Neural cell (in vitro differentiated cells): Measurements from ENCODE around the gene GSX2. TPM values are rescaled to one million over a fixed set of nuclear protein-coding genes. Genes with fewer than 3 reads are reported as not detected.

Experiments
- H2AFZ ChIP-seq: fragments of 200-600, 300-800 bp; sonication (generic), shearing (Covaris generic); 2 replicates; pipeline ENCODE4 v1.6.0; 2014; ENCODE audit warnings: low read depth, mild to moderate bottlenecking, antibody characterized with exemption, low read length, moderate library complexity
- H3F3A ChIP-seq: fragments of 200-600 bp; shearing (Covaris generic); 2 replicates; pipeline ENCODE4 v1.6.1; 2016; ENCODE audit warnings: mild to moderate bottlenecking, moderate library complexity, mixed read lengths, antibody characterized with exemption, low read length; ENCODE audit not compliant: insufficient read depth, poor library complexity, severe bottlenecking
- H3K27ac ChIP-seq: fragments of 200-600, 300-800 bp; sonication (generic), shearing (Covaris generic); 2 replicates; pipeline ENCODE4 v1.5.1; 2014; ENCODE audit warnings: mild to moderate bottlenecking, low read length, moderate library complexity
- H3K27me3 ChIP-seq: fragments of 300-800, 200-600 bp; sonication (generic), shearing (Covaris generic); 2 replicates; pipeline ENCODE4 v1.6.0; 2014; ENCODE audit warnings: mild to moderate bottlenecking, low read depth, low read length, moderate library complexity; ENCODE audit not compliant: insufficient read depth
- H3K36me3 ChIP-seq: fragments of 300-800, 200-600 bp; sonication (generic), shearing (Covaris generic); 2 replicates; pipeline ENCODE4 v1.5.1; 2014; ENCODE audit warnings: mild to moderate bottlenecking, antibody characterized with exemption, low read length, moderate library complexity; ENCODE audit not compliant: insufficient read depth
- H3K4me2 ChIP-seq: fragments of 300-800, 200-600 bp; sonication (generic), shearing (Covaris generic); 2 replicates; pipeline ENCODE4 v1.6.0; 2014; ENCODE audit warnings: mild to moderate bottlenecking, low read length
- H3K4me3 ChIP-seq: fragments of 300-800, 200-600 bp; sonication (generic), shearing (Covaris generic); 2 replicates; pipeline ENCODE4 v1.5.1; 2014; ENCODE audit warnings: mild to moderate bottlenecking, low read length, moderate library complexity
- H3K79me2 ChIP-seq: fragments of 200-600 bp; shearing (Covaris generic); replicated peaks from 2 replicates; pipeline ENCODE4 v1.6.0; 2014; ENCODE audit warnings: mild to moderate bottlenecking, low read length, moderate library complexity; ENCODE audit not compliant: insufficient read depth
- H3K9ac ChIP-seq: fragments of 300-800, 200-600 bp; sonication (generic), shearing (Covaris generic); 2 replicates; pipeline ENCODE4 v1.6.1; 2016; ENCODE audit warnings: mild to moderate bottlenecking, low read length, mixed read lengths
- H3K9me2 ChIP-seq: fragments of 200-600 bp; shearing (Covaris generic); 2 replicates; pipeline ENCODE4 v1.6.1; 2016; ENCODE audit warnings: mild to moderate bottlenecking, low read length, mixed read lengths; ENCODE audit not compliant: insufficient read depth
- H3K9me3 ChIP-seq: fragments of 200-600, 300-800 bp; sonication (generic), shearing (Covaris generic); 2 replicates; pipeline ENCODE4 v1.6.1; 2016; ENCODE audit warnings: mild to moderate bottlenecking, mixed run types, low read length, moderate library complexity, mixed read lengths
- H4K20me1 ChIP-seq: fragments of 200-600 bp; shearing (Covaris generic); 2 replicates; pipeline ENCODE4 v1.6.1; 2016; ENCODE audit warnings: mild to moderate bottlenecking, mixed run types; ENCODE audit not compliant: insufficient read depth
- CTCF ChIP-seq: fragments of 450-650 bp; IDR thresholded peaks from 2 replicates; pipeline ENCODE4 v1.5.1; 2014; ENCODE audit warnings: antibody characterized with exemption, mild to moderate bottlenecking, moderate library complexity; ENCODE audit not compliant: poor library complexity, severe bottlenecking
- EP300 ChIP-seq: fragments of 450-650 bp; conservative IDR thresholded peaks from 2 replicates; pipeline ENCODE4 v1.6.1; 2014; ENCODE audit warnings: antibody characterized with exemption, mild to moderate bottlenecking, moderate library complexity; ENCODE audit not compliant: poor library complexity, severe bottlenecking
- EZH2 ChIP-seq: fragments of 200-600, 300-800 bp; shearing (Covaris generic), sonication (generic); IDR thresholded peaks from 2 replicates; pipeline ENCODE4 v1.6.1; 2014; ENCODE audit warnings: antibody characterized with exemption, low read length, borderline replicate concordance, mild to moderate bottlenecking; ENCODE audit not compliant: insufficient read depth, poor library complexity, severe bottlenecking
- MXI1 ChIP-seq: fragments of 450-650 bp; conservative IDR thresholded peaks from 2 replicates; pipeline ENCODE4 v1.6.1; 2014; ENCODE audit warnings: antibody characterized with exemption, mild to moderate bottlenecking; ENCODE audit not compliant: poor library complexity, severe bottlenecking
- POLR2AphosphoS5 ChIP-seq: IDR thresholded peaks from 2 replicates; pipeline ENCODE4 v1.6.1; 2012
- RAD21 ChIP-seq: fragments of 450-650 bp; conservative IDR thresholded peaks from 2 replicates; pipeline ENCODE4 v1.6.1; 2014; ENCODE audit warnings: antibody characterized with exemption, mild to moderate bottlenecking, moderate library complexity
- SMC3 ChIP-seq: fragments of 450-650 bp; conservative IDR thresholded peaks from 2 replicates; pipeline ENCODE4 v1.6.1; 2014; ENCODE audit warnings: antibody characterized with exemption, mild to moderate bottlenecking, moderate library complexity; ENCODE audit not compliant: poor library complexity
- TAF1 ChIP-seq: IDR thresholded peaks from 2 replicates; pipeline ENCODE4 v1.6.1; 2012; ENCODE audit warnings: low read depth
- polyA plus RNA-seq: library from polyadenylated mRNA; depleted of rRNA; stranded (reverse); fragments of >200 nt; gene quantifications from 2 replicates; pipeline ENCODE4 v1.2.3, GENCODE V29; 2014
- TF ChIP-seq, protein P1 (sequence below): IDR thresholded peaks from 2 replicates; pipeline ENCODE4 v1.6.1; 2012; ENCODE audit warnings: borderline replicate concordance

Gene GSX2
- polyA plus RNA-seq, 1 donor from 2014 or later = 0.87 TPM

- Histone ChIP-seq H2AFZ (no peak overlapping the region), H3K9me2 (no peaks in the 10 kb centered on the region), H3K27ac (no peak overlapping the region), H3K4me3 (no peak overlapping the region), H3K79me2 (peaks cover 15% of the 10 kb centered on the region), H3K4me2 (no peak overlapping the region), H3K9ac (no peak overlapping the region), H4K20me1 (no peaks in the 10 kb centered on the region), H3K36me3 (no peaks in the 10 kb centered on the region), H3F3A (peaks cover 4% of the 10 kb centered on the region), H3K27me3 (peaks cover 99% of the 10 kb centered on the region), H3K9me3 (no peaks in the 10 kb centered on the region)
- TF ChIP-seq SMC3 (no peak), EP300 (no peak), TAF1 (no peak), CTCF (no peak), EZH2 (no peak), MXI1 (no peak), POLR2AphosphoS5 (no peak), RAD21 (no peak)
- TF ChIP-seq, protein P1, sequence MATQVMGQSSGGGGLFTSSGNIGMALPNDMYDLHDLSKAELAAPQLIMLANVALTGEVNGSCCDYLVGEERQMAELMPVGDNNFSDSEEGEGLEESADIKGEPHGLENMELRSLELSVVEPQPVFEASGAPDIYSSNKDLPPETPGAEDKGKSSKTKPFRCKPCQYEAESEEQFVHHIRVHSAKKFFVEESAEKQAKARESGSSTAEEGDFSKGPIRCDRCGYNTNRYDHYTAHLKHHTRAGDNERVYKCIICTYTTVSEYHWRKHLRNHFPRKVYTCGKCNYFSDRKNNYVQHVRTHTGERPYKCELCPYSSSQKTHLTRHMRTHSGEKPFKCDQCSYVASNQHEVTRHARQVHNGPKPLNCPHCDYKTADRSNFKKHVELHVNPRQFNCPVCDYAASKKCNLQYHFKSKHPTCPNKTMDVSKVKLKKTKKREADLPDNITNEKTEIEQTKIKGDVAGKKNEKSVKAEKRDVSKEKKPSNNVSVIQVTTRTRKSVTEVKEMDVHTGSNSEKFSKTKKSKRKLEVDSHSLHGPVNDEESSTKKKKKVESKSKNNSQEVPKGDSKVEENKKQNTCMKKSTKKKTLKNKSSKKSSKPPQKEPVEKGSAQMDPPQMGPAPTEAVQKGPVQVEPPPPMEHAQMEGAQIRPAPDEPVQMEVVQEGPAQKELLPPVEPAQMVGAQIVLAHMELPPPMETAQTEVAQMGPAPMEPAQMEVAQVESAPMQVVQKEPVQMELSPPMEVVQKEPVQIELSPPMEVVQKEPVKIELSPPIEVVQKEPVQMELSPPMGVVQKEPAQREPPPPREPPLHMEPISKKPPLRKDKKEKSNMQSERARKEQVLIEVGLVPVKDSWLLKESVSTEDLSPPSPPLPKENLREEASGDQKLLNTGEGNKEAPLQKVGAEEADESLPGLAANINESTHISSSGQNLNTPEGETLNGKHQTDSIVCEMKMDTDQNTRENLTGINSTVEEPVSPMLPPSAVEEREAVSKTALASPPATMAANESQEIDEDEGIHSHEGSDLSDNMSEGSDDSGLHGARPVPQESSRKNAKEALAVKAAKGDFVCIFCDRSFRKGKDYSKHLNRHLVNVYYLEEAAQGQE = no peak
These were observed 2.8 kb upstream of the GSX2 start for GRCh38 chr4:54097152-54097551.

DNA sequence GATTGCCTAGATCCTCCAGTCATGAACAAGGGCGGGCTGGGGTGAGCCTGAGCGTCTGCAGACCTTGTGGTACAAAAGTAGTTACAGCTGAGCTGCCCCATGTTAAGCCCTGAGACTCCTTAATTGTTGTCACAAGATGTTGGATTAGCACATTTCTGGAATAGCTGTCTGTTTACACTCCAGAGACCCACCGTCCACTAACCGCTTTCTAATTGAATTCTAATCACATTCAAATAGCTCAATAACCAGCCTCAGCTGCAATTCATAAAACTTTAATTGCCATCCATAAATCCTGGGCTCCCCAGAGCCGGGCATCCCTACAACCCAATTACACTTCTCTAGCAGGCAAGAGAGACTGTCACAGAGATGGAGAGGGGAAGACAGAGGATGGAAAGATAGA lies 1.6 kb upstream of the GSX2 start:
- Histone ChIP-seq H3K9ac (no peak overlapping the region), H3K9me3 (no peaks in the 10 kb centered on the region), H2AFZ (no peak overlapping the region), H3K36me3 (no peaks in the 10 kb centered on the region), H3K4me3 (no peak overlapping the region), H4K20me1 (no peaks in the 10 kb centered on the region), H3K9me2 (no peaks in the 10 kb centered on the region), H3K79me2 (peaks cover 21% of the 10 kb centered on the region), H3K27ac (no peak overlapping the region), H3K27me3 (peaks cover 100% of the 10 kb centered on the region), H3F3A (peaks cover 4% of the 10 kb centered on the region), H3K4me2 (no peak overlapping the region)
- no peak for TF ChIP-seq CTCF
- no peak for TF ChIP-seq SMC3
- no peak for TF ChIP-seq EZH2
- TF ChIP-seq, protein P1 = no peak
- no peak for TF ChIP-seq MXI1
- no peak for TF ChIP-seq EP300
- TF ChIP-seq TAF1 = no peak
- TF ChIP-seq RAD21 = no peak
- TF ChIP-seq POLR2AphosphoS5 = no peak
